SK-N-SH (cell line): ENCODE measurements around the gene CDKL5. TPM values are rescaled to one million over a fixed set of nuclear protein-coding genes. Genes with fewer than 3 reads are reported as not detected.

Source experiments
- CTCF ChIA-PET: fragments of 300-600, 350-600 bp; formaldehyde crosslinking; extraction: SDS; loops from one replicate; lab custom pipeline; 2021; lab: Yijun Ruan, JAX
- POLR2A ChIA-PET: fragments of 350-600 bp; sonication (Branson Sonifier 250); formaldehyde crosslinking; extraction: SDS; loops from one replicate; lab custom pipeline; 2020; ENCODE audit warnings: antibody characterized with exemption, inconsistent platforms; lab: Yijun Ruan, JAX
- DNase-seq: peaks from one replicate; pipeline ENCODE4 v3.0.0; 2012
- H2AFZ ChIP-seq: fragments of 200-600 bp; sonication (generic); 2 replicates; pipeline ENCODE4 v1.8.1; 2016; ENCODE audit warnings: antibody characterized with exemption, mild to moderate bottlenecking, low read depth
- H3F3A ChIP-seq: fragments of 200-600 bp; sonication (generic); replicated peaks from 2 replicates; pipeline ENCODE3; 2016; ENCODE audit warnings: antibody characterized with exemption, mild to moderate bottlenecking; ENCODE audit not compliant: insufficient read depth
- H3K27ac ChIP-seq, 2 experiments: fragments of 200-500 bp in 1 of 2; fragments of 200-600 bp in 1 of 2; sonication (Bioruptor generic) in 1 of 2; sonication (generic), shearing (Covaris generic) in 1 of 2; 2 replicates each; pipeline versions ENCODE4 v1.5.1 to v1.6.1; 2014 to 2016; ENCODE audit warnings: low read depth in 2 of 2, inconsistent platforms in 1 of 2, low read length in 1 of 2, mild to moderate bottlenecking in 1 of 2, mixed read lengths in 1 of 2
- H3K27me3 ChIP-seq: fragments of 200-600 bp; sonication (generic), shearing (Covaris generic); 2 replicates; pipeline ENCODE4 v1.6.1; 2016; ENCODE audit warnings: mixed run types; ENCODE audit not compliant: insufficient read depth
- H3K36me3 ChIP-seq, 2 experiments: fragments of 200-500 bp in 1 of 2; fragments of 200-600 bp in 1 of 2; sonication (Bioruptor generic) in 1 of 2; sonication (generic) in 1 of 2; replicated peaks in 1 of 2; 2 replicates each; pipeline versions ENCODE3 to v1.5.1; 2014 to 2016; ENCODE audit warnings: low read length in 1 of 2, mild to moderate bottlenecking in 1 of 2; ENCODE audit not compliant: insufficient read depth in 2 of 2, control insufficient read depth in 1 of 2
- H3K4me1 ChIP-seq, 2 experiments: fragments of 200-500 bp in 1 of 2; fragments of 200-600 bp in 1 of 2; sonication (Bioruptor generic) in 1 of 2; sonication (generic), shearing (Covaris generic) in 1 of 2; 2 replicates each; pipeline versions ENCODE4 v1.5.1 to v1.6.1; 2014 to 2016; ENCODE audit warnings: low read depth in 1 of 2, low read length in 1 of 2, mixed run types in 1 of 2; ENCODE audit not compliant: insufficient read depth in 2 of 2, control insufficient read depth in 1 of 2
- H3K4me2 ChIP-seq: fragments of 200-600 bp; sonication (generic), shearing (Covaris generic); 2 replicates; pipeline ENCODE4 v1.6.1; 2017; ENCODE audit warnings: mixed run types
- H3K4me3 ChIP-seq, 2 experiments: fragments of 200-500 bp in 1 of 2; fragments of 200-600 bp in 1 of 2; sonication (Bioruptor generic) in 1 of 2; sonication (generic), shearing (Covaris generic) in 1 of 2; 2 replicates each; pipeline versions ENCODE4 v1.5.1 to v1.8.1; 2014 to 2016; ENCODE audit warnings: low read depth in 2 of 2, inconsistent platforms in 1 of 2, low read length in 1 of 2, mild to moderate bottlenecking in 1 of 2, mixed read lengths in 1 of 2, moderate library complexity in 1 of 2
- H3K79me2 ChIP-seq: fragments of 200-600 bp; sonication (generic); 2 replicates; pipeline ENCODE4 v1.8.1; 2017; ENCODE audit warnings: mild to moderate bottlenecking; ENCODE audit not compliant: insufficient read depth
- H3K9ac ChIP-seq: fragments of 200-600 bp; sonication (generic); 2 replicates; pipeline ENCODE4 v1.6.1; 2017; ENCODE audit warnings: mixed run types
- H3K9me2 ChIP-seq: fragments of 200-600 bp; sonication (generic); 2 replicates; pipeline ENCODE4 v1.6.1; 2017; ENCODE audit warnings: mixed run types
- H3K9me3 ChIP-seq: fragments of 200-600 bp; sonication (generic); 2 replicates; pipeline ENCODE4 v1.6.1; 2017; ENCODE audit warnings: mixed run types, mild to moderate bottlenecking, moderate library complexity
- H4K20me1 ChIP-seq: fragments of 200-600 bp; sonication (generic); 2 replicates; pipeline ENCODE4 v1.6.1; 2017; ENCODE audit warnings: mild to moderate bottlenecking, mixed run types; ENCODE audit not compliant: insufficient read depth
- CTCF ChIP-seq: fragments of 200-600 bp; sonication (generic); IDR thresholded peaks from 2 replicates; pipeline ENCODE4 v1.6.1; 2017; ENCODE audit warnings: antibody characterized with exemption, mild to moderate bottlenecking, moderate library complexity
- EZH2phosphoT487 ChIP-seq: fragments of 200-600 bp; sonication (generic); IDR thresholded peaks from 2 replicates; pipeline ENCODE4 v1.6.1; 2017; ENCODE audit warnings: low read depth, mixed run types, mild to moderate bottlenecking, antibody characterized with exemption, moderate library complexity, borderline replicate concordance
- FOXM1 ChIP-seq: IDR thresholded peaks from 2 replicates; pipeline ENCODE4 v1.4.0; 2012; ENCODE audit warnings: low read depth, mild to moderate bottlenecking
- JUND ChIP-seq: IDR thresholded peaks from 2 replicates; pipeline ENCODE4 v1.4.0; 2012
- MAX ChIP-seq: IDR thresholded peaks from 2 replicates; pipeline ENCODE4 v1.4.0; 2012; ENCODE audit warnings: low read depth
- MEF2A ChIP-seq: IDR thresholded peaks from 2 replicates; pipeline ENCODE4 v1.4.0; 2012; ENCODE audit warnings: low read depth, borderline replicate concordance
- MXI1 ChIP-seq: IDR thresholded peaks from 2 replicates; pipeline ENCODE4 v1.6.1; 2012; ENCODE audit warnings: mild to moderate bottlenecking, low read depth, low read length, improper control_type of control experiment
- NFIC ChIP-seq: IDR thresholded peaks from 2 replicates; pipeline ENCODE4 v1.4.0; 2012; ENCODE audit warnings: borderline replicate concordance
- POLR2AphosphoS5 ChIP-seq: IDR thresholded peaks from 2 replicates; pipeline ENCODE4 v1.6.1; 2012; ENCODE audit warnings: low read depth, low read length
- REST ChIP-seq: IDR thresholded peaks from 2 replicates; pipeline ENCODE4 v1.6.1; 2012; ENCODE audit warnings: mild to moderate bottlenecking, low read depth, low read length, moderate library complexity
- RXRA ChIP-seq: IDR thresholded peaks from 2 replicates; pipeline ENCODE4 v1.4.0; 2012; ENCODE audit warnings: low read depth, mild to moderate bottlenecking, borderline replicate concordance
- TCF12 ChIP-seq: IDR thresholded peaks from 2 replicates; pipeline ENCODE4 v1.4.0; 2012
- USF2 ChIP-seq: fragments of 150-350 bp; IDR thresholded peaks from 2 replicates; pipeline ENCODE4 v1.6.1; 2017; ENCODE audit warnings: antibody characterized with exemption, low read length, low read depth, borderline replicate concordance
- WGBS: methylation state at CpG from one replicate; pipeline ENCODE4 v1.1.6; 2017; ENCODE audit warnings: low lambda C conversion rate; 5-methylcytosine and 5-hydroxymethylcytosine counted together
- polyA plus RNA-seq, 3 experiments: library from polyadenylated mRNA; depleted of rRNA; stranded (reverse); fragments of >200 nt; gene quantifications; 2 replicates each; pipeline ENCODE4 v1.2.3, GENCODE V29; 2012

CDKL5 gene
- polyA plus RNA-seq, 1 of the 3 experiments (the other 2 are of a cell fraction) = 1.3 TPM

- no peaks in the 10 kb centered on the region for H4K20me1 ChIP-seq
- no peak overlapping the region for H3K4me2 ChIP-seq
- H3K36me3 ChIP-seq = no peaks in the 10 kb centered on the region
- 62% methylated on average over 2 of the region's 9 CpGs for WGBS
- no peaks in the 10 kb centered on the region; the same call in 1 of the 2 replicates for H3K27me3 ChIP-seq
- peaks cover 0 to 29% of the 10 kb centered on the region in 2 experiments; a peak in 1 of 4 replicates for H3K4me1 ChIP-seq
- no peak for DNase-seq
- no peaks in the 10 kb centered on the region for H3K79me2 ChIP-seq
- H2AFZ ChIP-seq = no peak overlapping the region
- no peak overlapping the region for H3K9ac ChIP-seq
- TF ChIP-seq RXRA (no peak), MXI1 (no peak), JUND (no peak), MAX (no peak), REST (no peak), EZH2phosphoT487 (no peak), CTCF (no peak), MEF2A (no peak), POLR2AphosphoS5 (no peak), NFIC (no peak), TCF12 (no peak), FOXM1 (no peak), USF2 (no peak)
- no peak overlapping the region for H3K4me3 ChIP-seq
- no peaks in the 10 kb centered on the region for H3K9me3 ChIP-seq
- H3K27ac ChIP-seq = peak overlapping the region in 1 of 2 experiments; percentile 36; a peak in 2 of 4 replicates
- no peaks in the 10 kb centered on the region for H3F3A ChIP-seq
- ChIA-PET CTCF (interaction anchor here (1.0 kb wide), 1 partner anchor 34 kb away, joined by 3 read pairs; no protein-coding TSS in a partner anchor), POLR2A (no interaction called here)
- H3K9me2 ChIP-seq = no peaks in the 10 kb centered on the region
Measured at GRCh38 chrX:18649498-18649951, 224.1 kb downstream of the CDKL5 start.
